Left hindlimb (tissue), 1 donor: Measurements from ENCODE around the gene CRY1.
A peak's percentile ranks its signal among the peaks of the same experiment; 100 is the strongest.
"Not testable (repeated sequence)": the region's sequence is repeated elsewhere in the genome, so short reads cannot be mapped to it uniquely, and the experiment has no call there.

Experiments used
- DNase-seq: peaks from one replicate; pipeline ENCODE4 v3.0.0-alpha.2; 2018

Gene CRY1

DNA sequence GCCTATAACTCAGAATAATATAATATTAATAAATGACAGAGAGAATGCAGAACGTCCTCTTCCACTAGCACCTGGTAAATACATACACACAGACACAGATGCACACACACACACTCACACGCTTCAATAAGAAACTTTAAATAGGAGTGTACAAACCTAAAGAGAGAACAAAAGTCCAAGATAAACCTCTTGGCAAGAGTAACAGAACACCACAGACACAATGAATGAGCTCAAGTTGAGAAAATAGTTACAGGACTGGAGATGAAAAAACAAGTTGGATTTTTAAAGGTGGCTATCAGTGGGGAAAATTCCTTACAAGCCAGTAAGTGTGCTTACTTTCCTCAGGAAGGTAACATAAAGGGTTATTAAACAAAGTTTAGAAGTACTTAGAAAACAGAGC lies 35.2 kb downstream of the CRY1 start:
- no peak for DNase-seq

- DNase-seq, result no peak
Measured at GRCh38 chr12:107057071-107057834, 36.1 kb downstream of the CRY1 start.

GRCh38 chr12:107053709-107054108 lies 39.6 kb downstream of the CRY1 start:
- DNase-seq, result no peak

- no peak for DNase-seq
Measured at GRCh38 chr12:107045186-107045585, 48.2 kb downstream of the CRY1 start.

DNA sequence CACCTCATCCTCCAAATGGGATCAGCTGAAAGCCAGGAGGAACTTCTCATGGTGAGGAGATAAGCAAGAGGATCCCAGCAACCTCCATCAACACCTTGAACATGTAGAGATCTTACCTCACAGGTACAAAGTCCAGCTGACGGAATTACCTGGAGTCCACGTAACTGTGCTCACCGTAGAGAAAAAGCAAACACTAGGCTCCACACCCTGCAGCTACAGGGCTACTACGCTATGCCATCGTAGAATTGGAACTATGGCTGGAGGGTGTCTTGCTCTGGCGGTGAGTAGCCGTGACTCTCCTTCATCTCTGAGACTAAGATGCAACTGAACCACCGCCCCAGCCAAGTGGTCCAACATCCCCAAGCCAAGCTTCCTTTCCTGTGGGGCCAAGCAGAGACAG lies 50.5 kb downstream of the CRY1 start:
- no peak for DNase-seq

DNA sequence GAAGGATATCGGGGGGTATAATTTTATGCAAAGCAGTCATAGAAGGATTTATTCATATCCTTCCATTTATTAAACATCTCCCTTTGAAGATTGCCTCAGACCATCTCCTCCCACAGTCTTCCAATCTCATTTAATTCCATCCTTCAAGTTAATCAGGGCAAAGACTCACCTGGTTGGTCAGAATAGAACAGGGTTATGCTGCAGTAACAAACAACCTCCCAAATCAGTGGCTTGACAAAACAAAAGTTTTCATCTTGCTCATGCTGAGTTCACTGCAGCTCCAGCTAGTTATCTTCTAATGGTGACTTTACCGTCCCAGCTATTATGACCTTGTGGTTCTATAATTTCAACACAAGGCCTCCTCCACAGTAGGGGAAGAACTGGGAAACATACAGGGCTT lies 57.6 kb downstream of the CRY1 start:
- no peak for DNase-seq

DNA sequence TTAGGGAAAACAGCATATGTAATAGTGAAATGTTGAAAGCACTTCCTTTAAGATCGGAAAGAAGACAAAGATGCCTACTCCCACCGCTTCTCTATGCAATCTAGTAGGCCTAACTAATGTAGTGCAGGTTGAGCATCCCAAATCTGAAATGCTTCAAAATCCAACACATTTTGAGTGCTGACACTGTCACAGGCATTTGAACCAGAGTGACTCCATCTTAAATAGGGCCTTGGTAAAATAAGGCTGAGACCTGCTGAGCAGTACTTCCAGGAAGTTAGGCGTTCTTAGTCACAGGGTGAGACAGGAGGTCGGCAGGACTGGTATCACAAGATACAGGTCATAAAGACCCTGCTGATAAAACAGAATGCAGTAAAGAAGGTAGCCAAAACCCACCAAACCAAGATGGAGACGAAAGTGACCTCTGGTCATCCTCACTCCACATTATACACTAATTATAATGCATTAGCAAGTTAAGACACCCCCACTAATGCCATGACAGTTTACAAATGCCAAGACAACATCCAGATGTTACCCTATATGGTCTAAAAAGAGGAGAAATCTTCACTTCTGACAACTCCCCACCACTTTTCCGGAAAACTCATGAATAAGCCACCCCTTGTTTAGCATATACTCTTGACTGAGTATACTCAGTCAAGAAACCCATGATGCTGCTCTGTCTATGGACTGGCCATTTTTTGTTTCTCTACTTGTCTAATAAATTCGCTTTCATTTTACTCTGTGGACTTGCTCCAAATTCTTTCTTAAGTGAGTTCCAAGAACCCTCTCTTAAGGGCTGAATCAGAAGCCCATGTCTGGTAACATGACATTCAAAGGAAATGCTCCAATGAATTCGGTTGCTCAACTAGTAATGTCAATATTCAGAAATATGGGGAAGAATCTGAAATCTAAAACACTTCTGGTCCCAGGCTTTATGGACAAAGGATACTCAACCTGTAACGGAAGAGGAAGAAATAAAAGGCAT lies 59.3 kb downstream of the CRY1 start:
- no peak for DNase-seq

- DNase-seq, result no peak
Measured at GRCh38 chr12:107032266-107032665, 61.1 kb downstream of the CRY1 start.

DNA sequence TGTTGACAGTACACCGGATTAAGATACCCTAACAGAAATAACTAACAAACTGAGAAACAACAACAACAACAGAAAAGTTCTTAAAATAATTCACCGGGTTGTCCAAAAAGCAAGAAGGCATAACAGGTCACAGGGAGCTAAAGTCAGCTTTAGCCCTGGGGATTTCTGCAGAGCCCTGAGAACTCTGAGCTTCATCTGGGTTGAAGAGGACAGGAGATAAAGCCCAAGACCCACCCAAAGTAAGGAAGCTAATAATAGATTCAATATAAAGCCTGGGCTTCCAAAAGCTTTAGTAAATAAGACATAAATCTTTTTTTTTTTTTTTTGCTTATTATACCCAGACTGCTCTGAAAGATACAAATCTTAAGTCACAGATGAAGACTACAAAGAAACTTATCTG lies 62.3 kb downstream of the CRY1 start:
- no peak for DNase-seq

- DNase-seq, result peak; percentile 28
Measured at GRCh38 chr12:107029081-107029480, 64.3 kb downstream of the CRY1 start.

- DNase-seq, result no peak
Measured at GRCh38 chr12:107027636-107028053, 65.7 kb downstream of the CRY1 start.

- DNase-seq, result no peak
Measured at GRCh38 chr12:107026806-107027635, 66.3 kb downstream of the CRY1 start.

DNA sequence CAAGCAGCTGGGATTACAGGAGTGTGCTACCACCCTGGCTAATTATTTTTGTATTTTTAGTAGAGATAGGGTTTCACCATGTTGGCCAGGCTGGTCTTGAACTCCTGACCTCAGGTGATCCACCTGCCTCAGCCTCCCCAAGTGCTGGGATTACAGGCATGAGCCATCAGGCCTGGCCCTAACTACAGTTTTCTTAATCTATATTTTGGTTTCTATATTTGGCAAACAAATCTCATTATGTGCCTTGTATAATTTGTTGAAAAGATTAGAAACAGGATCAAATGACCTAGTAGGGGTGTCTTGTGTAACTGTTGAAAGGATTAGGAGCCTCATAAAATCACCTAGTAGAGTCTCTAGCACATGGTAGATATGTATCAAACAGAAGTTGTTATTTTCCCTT lies 67.0 kb downstream of the CRY1 start:
- not testable (repeated sequence) for DNase-seq

- DNase-seq, result no peak
Measured at GRCh38 chr12:107025671-107026070, 67.7 kb downstream of the CRY1 start.

- DNase-seq, result no peak
Measured at GRCh38 chr12:107019546-107019945, 73.8 kb downstream of the CRY1 start.

DNA sequence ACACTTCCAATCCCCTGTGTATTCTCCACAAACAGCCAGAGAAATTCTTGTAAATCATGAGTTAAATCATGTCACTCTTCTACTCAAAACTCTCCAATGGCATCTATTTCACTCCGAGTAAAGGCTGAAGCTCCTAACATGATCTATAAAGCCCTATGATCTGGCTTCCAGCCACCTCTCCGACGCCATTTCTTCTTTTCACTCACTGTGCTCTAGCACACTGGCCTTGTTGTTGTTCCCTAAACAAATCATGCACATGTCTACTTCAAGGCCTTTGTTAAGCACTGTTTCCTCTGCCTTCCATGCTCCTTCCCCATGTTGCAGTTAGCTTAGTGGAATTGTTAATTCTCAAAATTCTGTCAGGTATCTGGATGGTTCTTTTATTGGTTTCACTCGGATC lies 76.3 kb downstream of the CRY1 start:
- DNase-seq, result no peak

DNA sequence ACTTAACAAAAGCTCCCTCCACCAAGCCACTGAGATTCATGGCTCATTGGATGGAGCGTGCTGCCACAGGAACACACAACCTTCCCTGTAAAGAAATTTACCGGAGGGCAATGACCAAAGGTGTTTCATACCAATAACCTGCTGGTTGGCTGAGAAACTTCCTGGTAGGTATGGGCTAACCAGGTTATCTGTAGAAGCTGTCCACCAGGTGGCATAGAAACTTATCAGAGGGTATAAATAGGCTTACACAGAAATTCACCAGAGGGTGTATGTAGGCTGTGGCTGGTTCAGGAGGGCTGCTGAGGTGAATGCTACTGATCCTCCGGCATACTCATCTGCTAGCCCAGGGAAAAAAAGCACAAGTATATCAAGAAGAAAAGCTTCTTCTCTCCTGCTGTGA lies 79.3 kb downstream of the CRY1 start:
- no peak for DNase-seq

DNA sequence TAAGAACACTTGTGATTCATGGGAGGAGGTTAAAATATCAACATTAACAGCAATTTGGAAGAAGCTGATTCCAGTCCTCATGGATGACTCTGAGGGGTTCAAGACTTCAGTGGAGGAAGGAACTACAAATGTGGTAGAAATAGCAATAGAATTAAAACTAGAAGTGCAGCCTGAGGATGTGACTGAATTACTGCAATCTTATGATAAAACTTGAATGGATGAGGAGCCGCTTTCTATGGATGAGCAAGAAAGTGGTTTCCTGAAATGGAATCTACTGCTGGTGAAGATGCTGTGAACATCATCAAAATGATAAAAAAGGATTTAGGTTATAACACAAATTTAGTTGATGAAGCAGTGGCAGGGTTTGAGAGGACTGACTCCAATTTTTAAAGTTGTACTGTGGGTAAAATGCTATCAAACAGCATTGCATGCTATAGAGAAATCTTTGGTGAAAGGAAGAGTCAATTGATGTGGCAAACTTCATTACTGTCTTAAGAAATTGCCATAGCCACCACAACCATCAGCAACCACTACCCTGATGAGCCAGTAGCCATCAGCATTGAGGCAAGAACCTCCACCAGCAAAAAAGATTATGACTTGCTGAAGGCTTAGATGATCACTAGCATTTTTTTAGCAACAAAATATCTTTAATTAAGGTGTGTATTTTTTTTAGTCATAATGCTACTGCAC lies 80.5 kb downstream of the CRY1 start:
- DNase-seq, result no peak

- DNase-seq, result no peak
Measured at GRCh38 chr12:107011519-107011918, 81.8 kb downstream of the CRY1 start.

- no peak for DNase-seq
Measured at GRCh38 chr12:107007411-107007810, 85.9 kb downstream of the CRY1 start.

GRCh38 chr12:107002665-107003064 lies 90.7 kb downstream of the CRY1 start:
- DNase-seq, result not testable (repeated sequence)

GRCh38 chr12:106999446-106999845 lies 93.9 kb downstream of the CRY1 start:
- no peak for DNase-seq
